Thyroid gland (tissue), 4 donors: ENCODE results near the gene ZER1. TPM values are rescaled to one million over a fixed set of nuclear protein-coding genes. Genes with fewer than 3 reads are reported as not detected.
A peak's percentile ranks its signal among the peaks of the same experiment; 100 is the strongest.

Experiments
- DNase-seq, 2 donors: peaks; one replicate each; pipeline ENCODE4 v3.0.0-alpha.2; 2019
- H3K27ac ChIP-seq, 3 donors: fragments of 200-600 bp; sonication (generic); 1 replicate in 2 of 3; 2 replicates in 1 of 3; pipeline ENCODE4 v1.5.1; 2016 to 2019; ENCODE audit warnings: mild to moderate bottlenecking in 1 of 3, moderate library complexity in 1 of 3
- H3K27me3 ChIP-seq: fragments of 200-600 bp; sonication (generic); one replicate; pipeline ENCODE4 v1.5.1; 2019
- H3K36me3 ChIP-seq, 2 donors: fragments of 200-600 bp; sonication (generic); one replicate each; pipeline ENCODE4 v1.5.1; 2016 to 2019
- H3K4me1 ChIP-seq, 2 donors: fragments of 200-600 bp; sonication (generic); one replicate each; pipeline ENCODE4 v1.5.1; 2017 to 2019
- H3K4me3 ChIP-seq, 3 donors: fragments of 200-600 bp; sonication (generic); replicated peaks in 1 of 3; 1 replicate in 2 of 3; 2 replicates in 1 of 3; pipeline ENCODE4 v1.5.1; 2016; ENCODE audit warnings: mild to moderate bottlenecking in 1 of 3
- H3K9me3 ChIP-seq: fragments of 200-600 bp; sonication (generic); one replicate; pipeline ENCODE4 v1.5.1; 2017
- POLR2A ChIP-seq, 2 donors: fragments of 450-650 bp; IDR thresholded peaks; one replicate each; pipeline ENCODE4 v1.6.1; 2017; ENCODE audit warnings: antibody characterized with exemption in 2 of 2, mild to moderate bottlenecking in 2 of 2, moderate library complexity in 1 of 2
- WGBS, 2 donors: methylation state at CpG; one replicate each; pipeline ENCODE4 v1.1.5; 2017; 5-methylcytosine and 5-hydroxymethylcytosine counted together
- intact Hi-C: fragments of 100-400 bp; cut with DNase I; formaldehyde crosslinking; loops from one replicate; pipeline ENCODE4 v1.15.1; 2023
- total RNA-seq, 4 donors: library from RNA; depleted of rRNA; stranded (reverse); fragments of >200 nt; gene quantifications; one replicate each; pipeline ENCODE4 v1.2.3, GENCODE V29; 2016
- TF ChIP-seq, protein P1 (sequence below), 6 experiments: fragments of 200-600 bp in 3 of 6; fragments of 450-650 bp in 3 of 6; sonication (generic) in 3 of 6; IDR thresholded peaks; one replicate each; pipeline ENCODE4 v1.5.1; 2016 to 2019; ENCODE audit warnings: antibody characterized with exemption in 6 of 6, mild to moderate bottlenecking in 2 of 6, inconsistent platforms in 1 of 6, moderate library complexity in 1 of 6

Gene ZER1
- total RNA-seq, 4 donors from 2014 or later, result 45.1 to 129 (median 70.2) TPM

DNA sequence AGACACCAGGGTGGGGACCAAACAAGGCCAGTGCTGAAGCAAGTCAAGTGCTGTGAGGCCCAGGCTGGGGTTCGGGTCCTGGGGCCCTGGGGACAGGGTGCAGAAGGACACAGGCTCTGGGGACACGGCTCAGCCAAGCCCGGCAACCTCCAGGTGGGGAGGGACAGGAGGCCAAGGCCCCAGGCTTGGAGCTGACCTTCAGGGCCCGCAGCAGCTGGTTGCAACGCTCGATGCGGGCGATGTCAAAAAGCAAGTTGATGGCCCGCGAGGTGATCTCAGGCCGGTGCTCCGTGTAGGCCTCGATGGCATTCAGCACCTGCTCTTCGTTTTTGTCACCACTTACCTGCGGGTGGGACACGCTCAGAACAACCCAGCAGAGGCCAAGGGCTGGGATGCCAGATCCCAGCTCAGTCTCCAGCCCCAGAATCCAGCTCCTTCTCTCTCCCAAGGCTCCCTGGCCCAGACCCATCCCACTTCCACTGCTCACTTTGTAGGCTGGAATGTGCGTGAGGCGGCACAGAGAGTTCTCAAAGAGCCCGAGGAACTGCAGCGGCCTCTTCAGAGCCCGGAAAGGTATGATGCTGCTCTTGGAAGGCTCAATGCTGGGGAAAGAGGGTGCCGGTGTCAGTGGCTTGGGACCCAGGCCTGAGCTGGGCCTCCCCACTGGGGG lies 20.7 kb downstream of the ZER1 start:
- no peak overlapping the region for H3K4me3 ChIP-seq
- no peak overlapping the region for H3K27ac ChIP-seq
- H3K9me3 ChIP-seq, result no peaks in the 10 kb centered on the region
- intact Hi-C loops, result no loop called here
- H3K4me1 ChIP-seq, result no peaks in the 10 kb centered on the region
- H3K36me3 ChIP-seq, result peaks cover 37 to 40% of the 10 kb centered on the region in 2 donors
- WGBS, 2 donors, result 94 to 95% methylated on average over 13 to 22 of the region's 22 CpGs
- TF ChIP-seq POLR2A (IDR thresholded peaks at IDR 0.05), result no peak
- TF ChIP-seq, protein P1, sequence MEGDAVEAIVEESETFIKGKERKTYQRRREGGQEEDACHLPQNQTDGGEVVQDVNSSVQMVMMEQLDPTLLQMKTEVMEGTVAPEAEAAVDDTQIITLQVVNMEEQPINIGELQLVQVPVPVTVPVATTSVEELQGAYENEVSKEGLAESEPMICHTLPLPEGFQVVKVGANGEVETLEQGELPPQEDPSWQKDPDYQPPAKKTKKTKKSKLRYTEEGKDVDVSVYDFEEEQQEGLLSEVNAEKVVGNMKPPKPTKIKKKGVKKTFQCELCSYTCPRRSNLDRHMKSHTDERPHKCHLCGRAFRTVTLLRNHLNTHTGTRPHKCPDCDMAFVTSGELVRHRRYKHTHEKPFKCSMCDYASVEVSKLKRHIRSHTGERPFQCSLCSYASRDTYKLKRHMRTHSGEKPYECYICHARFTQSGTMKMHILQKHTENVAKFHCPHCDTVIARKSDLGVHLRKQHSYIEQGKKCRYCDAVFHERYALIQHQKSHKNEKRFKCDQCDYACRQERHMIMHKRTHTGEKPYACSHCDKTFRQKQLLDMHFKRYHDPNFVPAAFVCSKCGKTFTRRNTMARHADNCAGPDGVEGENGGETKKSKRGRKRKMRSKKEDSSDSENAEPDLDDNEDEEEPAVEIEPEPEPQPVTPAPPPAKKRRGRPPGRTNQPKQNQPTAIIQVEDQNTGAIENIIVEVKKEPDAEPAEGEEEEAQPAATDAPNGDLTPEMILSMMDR (IDR thresholded peaks at IDR 0.05), result no peak
- DNase-seq, result no peak
- no peaks in the 10 kb centered on the region for H3K27me3 ChIP-seq

DNA sequence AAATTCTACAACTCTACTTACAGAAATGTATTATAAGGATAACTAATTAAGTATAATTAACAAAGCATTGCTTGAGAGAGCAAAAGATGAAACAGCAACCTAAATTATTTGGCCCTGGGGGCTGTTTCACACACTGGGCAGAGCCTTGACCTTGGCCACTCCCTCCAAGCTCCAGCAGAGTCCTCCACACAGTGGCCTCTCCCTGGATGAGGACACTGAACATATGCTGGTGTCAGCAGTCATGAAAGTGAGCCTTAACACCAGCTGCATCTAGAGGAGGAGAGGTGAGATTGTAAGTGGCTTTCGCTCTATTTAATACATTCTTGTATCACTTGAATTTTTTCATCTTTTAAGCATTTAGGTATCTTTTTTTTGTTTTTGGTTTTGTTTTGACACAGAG lies 24.5 kb downstream of the ZER1 start:
- DNase-seq, result no peak
- H3K4me3 ChIP-seq, result no peak overlapping the region
- TF ChIP-seq, protein P1 (IDR thresholded peaks at IDR 0.05), result no peak
- no peak for TF ChIP-seq POLR2A (IDR thresholded peaks at IDR 0.05)
- no peaks in the 10 kb centered on the region for H3K4me1 ChIP-seq
- WGBS, 2 donors, result 97 to 100% methylated on average over 1 of the region's 1 CpG
- peaks cover 22 to 24% of the 10 kb centered on the region in 2 donors for H3K36me3 ChIP-seq
- H3K9me3 ChIP-seq, result no peaks in the 10 kb centered on the region
- no peak overlapping the region for H3K27ac ChIP-seq
- no peaks in the 10 kb centered on the region for H3K27me3 ChIP-seq
- intact Hi-C loops, result no loop called here

DNA sequence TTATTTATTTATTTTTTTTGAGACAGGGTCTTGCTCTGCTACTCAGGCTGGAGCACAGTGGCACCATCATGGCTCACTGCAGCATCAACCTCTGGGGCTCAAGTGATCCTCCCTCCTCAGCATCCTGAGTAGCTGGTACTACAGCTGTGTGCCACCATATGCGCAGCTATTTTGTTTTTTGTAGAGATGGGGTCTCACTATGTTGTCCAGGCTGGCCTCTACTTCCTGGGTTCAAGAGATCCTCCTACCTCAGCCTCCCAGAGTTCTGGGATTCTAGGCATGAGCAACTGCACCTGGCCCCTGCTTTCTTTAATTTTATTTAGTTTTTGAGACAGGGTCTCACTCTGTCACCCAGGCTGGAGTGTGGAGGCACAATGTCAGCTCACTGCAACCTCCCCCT lies 28.3 kb downstream of the ZER1 start:
- H3K27me3 ChIP-seq, result no peaks in the 10 kb centered on the region
- H3K4me1 ChIP-seq, result no peaks in the 10 kb centered on the region
- H3K36me3 ChIP-seq, result peaks cover 17 to 21% of the 10 kb centered on the region in 2 donors
- DNase-seq, result no peak
- TF ChIP-seq, protein P1 (IDR thresholded peaks at IDR 0.05), result no peak
- intact Hi-C loops, result no loop called here
- no peak overlapping the region for H3K27ac ChIP-seq
- no peak overlapping the region for H3K4me3 ChIP-seq
- H3K9me3 ChIP-seq, result no peaks in the 10 kb centered on the region
- WGBS, 2 donors, result 92 to 100% methylated on average over 1 of the region's 1 CpG

DNA sequence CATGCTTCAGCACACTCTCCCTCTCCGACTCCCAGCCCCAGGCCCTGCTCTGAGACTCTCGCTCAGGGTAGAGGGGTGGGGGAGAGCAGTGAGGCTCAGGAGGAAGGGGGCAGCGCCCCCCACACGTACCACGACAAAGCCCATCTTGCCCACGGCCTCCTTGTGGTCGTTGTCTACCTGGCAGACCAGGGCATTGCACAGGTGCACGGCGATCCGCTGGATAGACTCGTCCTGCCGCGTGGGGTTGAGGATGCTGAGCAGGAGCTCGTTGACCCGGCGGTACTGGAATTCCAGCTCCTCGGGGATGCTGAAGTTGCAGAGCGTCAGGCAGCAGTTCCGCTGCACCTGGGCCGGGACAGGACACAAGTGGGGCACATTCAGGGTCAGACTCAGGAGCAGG lies 29.3 kb downstream of the ZER1 start:
- no peaks in the 10 kb centered on the region for H3K4me1 ChIP-seq
- H3K27me3 ChIP-seq, result no peaks in the 10 kb centered on the region
- 73 to 80% methylated on average over 18 to 20 of the region's 20 CpGs for WGBS, 2 donors
- no peak overlapping the region for H3K27ac ChIP-seq
- TF ChIP-seq, protein P1 (IDR thresholded peaks at IDR 0.05), result no peak
- no peak for TF ChIP-seq POLR2A (IDR thresholded peaks at IDR 0.05)
- no peaks in the 10 kb centered on the region for H3K9me3 ChIP-seq
- intact Hi-C loops, result no loop called here
- peak in 1 of 2 donors; percentile 5 for DNase-seq
- no peak overlapping the region for H3K4me3 ChIP-seq
- H3K36me3 ChIP-seq, result peaks cover 17 to 21% of the 10 kb centered on the region in 2 donors

DNA sequence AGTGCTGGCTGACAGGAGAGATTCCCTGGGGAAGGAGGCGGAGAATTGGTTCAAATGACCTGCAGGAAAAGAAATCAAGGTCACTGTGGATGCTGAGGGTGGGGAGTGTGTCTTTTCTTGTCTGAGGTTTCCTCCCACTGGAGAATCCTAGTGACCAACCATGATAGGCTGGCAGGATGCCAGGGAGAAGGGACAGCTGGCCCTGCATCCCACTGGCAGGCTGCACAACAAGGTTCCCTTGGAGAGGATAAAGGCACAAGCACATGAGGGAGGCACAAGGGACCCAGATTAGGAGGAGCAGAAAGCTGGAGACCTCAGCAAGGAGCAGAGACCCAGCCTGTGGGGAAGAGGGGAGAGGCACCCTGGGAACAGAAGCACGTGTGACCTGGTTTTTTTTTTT lies 36.4 kb downstream of the ZER1 start:
- Histone ChIP-seq H3K4me3 (no peak overlapping the region), H3K27ac (no peak overlapping the region), H3K27me3 (no peaks in the 10 kb centered on the region), H3K36me3 (peaks cover 29 to 45% of the 10 kb centered on the region in 2 donors), H3K4me1 (no peaks in the 10 kb centered on the region), H3K9me3 (no peaks in the 10 kb centered on the region)
- WGBS, 2 donors, result 89 to 94% methylated on average over 2 of the region's 2 CpGs
- intact Hi-C loops, result no loop called here
- TF ChIP-seq, protein P1 (IDR thresholded peaks at IDR 0.05), result no peak
- TF ChIP-seq POLR2A (IDR thresholded peaks at IDR 0.05), result no peak
- no peak for DNase-seq
